Activated naive CD4-positive, alpha-beta T cell treated with anti-CD3 and anti-CD28 coated beads for 36 hours (primary cell): ENCODE measurements around the gene NR1D1. TPM values are rescaled to one million over a fixed set of nuclear protein-coding genes. Genes with fewer than 3 reads are reported as not detected.
"Not testable (repeated sequence)": the region's sequence is repeated elsewhere in the genome, so short reads cannot be mapped to it uniquely, and the experiment has no call there.

ENCODE experiments used
- CTCF ChIA-PET: fragments of 350-600 bp; sonication (Branson Sonifier 250); formaldehyde crosslinking; loops from one replicate; lab custom pipeline; 2021; ENCODE audit warnings: antibody characterized with exemption; lab: Charles Lee
- DNase-seq: peaks from one replicate; pipeline ENCODE4 v3.0.0-alpha.2; 2020
- H3K27ac Mint-ChIP-seq: one replicate; pipeline ENCODE4 v1.8.0; 2021; ENCODE audit warnings: mild to moderate bottlenecking, mixed read lengths
- H3K27me3 Mint-ChIP-seq: one replicate; pipeline ENCODE4 v1.8.0; 2021; ENCODE audit warnings: low read depth, mixed read lengths
- H3K36me3 Mint-ChIP-seq: one replicate; pipeline ENCODE4 v1.8.0; 2021; ENCODE audit warnings: low read depth, mixed read lengths
- H3K4me1 Mint-ChIP-seq: one replicate; pipeline ENCODE4 v1.8.0; 2021; ENCODE audit warnings: low read depth, mixed read lengths
- H3K4me3 Mint-ChIP-seq: one replicate; pipeline ENCODE4 v1.8.0; 2021; ENCODE audit warnings: mild to moderate bottlenecking, moderate library complexity, mixed read lengths
- H3K9me3 Mint-ChIP-seq: one replicate; pipeline ENCODE4 v1.8.0; 2021; ENCODE audit warnings: mixed read lengths
- intact Hi-C: fragments of 100-400 bp; cut with micrococcal nuclease; formaldehyde crosslinking; loops from one replicate; pipeline ENCODE4 v1.15.1; 2023
- total RNA-seq, 2 experiments: library from RNA; stranded (reverse); gene quantifications; one replicate each; pipeline ENCODE4 v1.2.3, GENCODE V29; 2021

The NR1D1 gene
- total RNA-seq, result 1 to 10 TPM; 9.0 to 9.1 TPM

- H3K4me3 Mint-ChIP-seq, result peak within 1 kb of the TSS; percentile 89
- DNase-seq, result no peak
- H3K27ac Mint-ChIP-seq, result peak within 1 kb of the TSS; percentile 95
- H3K27me3 Mint-ChIP-seq, result no peaks in the 10 kb centered on the region
- peaks cover 28% of the 10 kb centered on the region for H3K36me3 Mint-ChIP-seq
- CTCF ChIA-PET, result interaction anchor here (0.8 to 5.2 kb wide), 7 partner anchors 11 to 68 kb away, joined by 3 to 77 read pairs (median 5); partner anchors contain the start of genes MSL1 and THRA
- intact Hi-C loops, result loop anchor here (1.0 to 10.0 kb wide), 4 partner anchors 40 to 504 kb away; partner anchors contain the start of genes CASC3 and STARD3
- peaks cover 91% of the 10 kb centered on the region for H3K4me1 Mint-ChIP-seq
- no peaks in the 10 kb centered on the region for H3K9me3 Mint-ChIP-seq
Observed at GRCh38 chr17:40100419-40100668, at the start of gene NR1D1. Gene NR1D1, minus strand, starts transcription at chr17:40100589. Its CDS starts 495 bp downstream, at chr17:40100094.

GRCh38 chr17:40148527-40148926 is 48.1 kb upstream of the NR1D1 start:
- Mint-ChIP-seq H3K36me3 (peaks cover 44% of the 10 kb centered on the region), H3K27ac (peak overlapping the region; percentile 31), H3K4me3 (no peak overlapping the region), H3K4me1 (peaks cover 52% of the 10 kb centered on the region), H3K27me3 (no peaks in the 10 kb centered on the region), H3K9me3 (no peaks in the 10 kb centered on the region)
- no peak for DNase-seq
- intact Hi-C loops, result no loop called here
- CTCF ChIA-PET, result interaction anchor here (0.6 to 2.8 kb wide), 6 partner anchors 20 to 189 kb away, joined by 3 to 16 read pairs (median 4); no protein-coding TSS in a partner anchor

- DNase-seq, result no peak
- H3K4me1 Mint-ChIP-seq, result peaks cover 50% of the 10 kb centered on the region
- no peak overlapping the region for H3K27ac Mint-ChIP-seq
- H3K27me3 Mint-ChIP-seq, result no peaks in the 10 kb centered on the region
- peaks cover 43% of the 10 kb centered on the region for H3K36me3 Mint-ChIP-seq
- H3K9me3 Mint-ChIP-seq, result no peaks in the 10 kb centered on the region
- H3K4me3 Mint-ChIP-seq, result no peak overlapping the region
- CTCF ChIA-PET, result interaction anchor here (0.7 kb wide), 1 partner anchor 8 kb away, joined by 3 read pairs; no protein-coding TSS in a partner anchor
- intact Hi-C loops, result no loop called here
Observed at GRCh38 chr17:40145476-40145875, 45.1 kb upstream of the NR1D1 start.

GRCh38 chr17:40143166-40143565 is 42.8 kb upstream of the NR1D1 start:
- H3K4me3 Mint-ChIP-seq, H3K27me3 Mint-ChIP-seq, H3K27ac Mint-ChIP-seq, intact Hi-C loops, H3K9me3 Mint-ChIP-seq, DNase-seq: not testable (repeated sequence)
- Mint-ChIP-seq H3K4me1 (peaks cover 44% of the 10 kb centered on the region), H3K36me3 (peaks cover 31% of the 10 kb centered on the region)
- CTCF ChIA-PET, result interaction anchor here (0.6 to 1.4 kb wide), 3 partner anchors 25 to 417 kb away, joined by 3 to 4 read pairs (median 3); no protein-coding TSS in a partner anchor

GRCh38 chr17:40139566-40140058 is 39.2 kb upstream of the NR1D1 start:
- H3K4me3 Mint-ChIP-seq, result peak overlapping the region; percentile 85
- H3K27me3 Mint-ChIP-seq, result no peaks in the 10 kb centered on the region
- DNase-seq, result no peak
- no peaks in the 10 kb centered on the region for H3K9me3 Mint-ChIP-seq
- H3K4me1 Mint-ChIP-seq, result peaks cover 42% of the 10 kb centered on the region
- intact Hi-C loops, result loop anchor here (1.0 to 2.0 kb wide), 6 partner anchors 14 to 159 kb away; partner anchors contain the start of genes NR1D1, PSMD3 and WIPF2
- peak overlapping the region; percentile 98 for H3K27ac Mint-ChIP-seq
- CTCF ChIA-PET, result interaction anchor here (0.8 to 3.9 kb wide), 3 partner anchors 11 to 29 kb away, joined by 3 to 25 read pairs (median 16); no protein-coding TSS in a partner anchor
- H3K36me3 Mint-ChIP-seq, result peaks cover 30% of the 10 kb centered on the region

GRCh38 chr17:40135817-40136216 is 35.4 kb upstream of the NR1D1 start:
- H3K4me1 Mint-ChIP-seq, result peaks cover 31% of the 10 kb centered on the region
- no peaks in the 10 kb centered on the region for H3K27me3 Mint-ChIP-seq
- DNase-seq, result no peak
- peaks cover 37% of the 10 kb centered on the region for H3K36me3 Mint-ChIP-seq
- H3K9me3 Mint-ChIP-seq, result no peaks in the 10 kb centered on the region
- H3K27ac Mint-ChIP-seq, result peak overlapping the region; percentile 71
- H3K4me3 Mint-ChIP-seq, result no peak overlapping the region
- intact Hi-C loops, result no loop called here
- CTCF ChIA-PET, result no interaction called here

GRCh38 chr17:40134184-40134583 is 33.8 kb upstream of the NR1D1 start:
- no peak for DNase-seq
- Mint-ChIP-seq H3K27ac (no peak overlapping the region), H3K4me3 (no peak overlapping the region), H3K9me3 (no peaks in the 10 kb centered on the region), H3K4me1 (peaks cover 25% of the 10 kb centered on the region), H3K27me3 (no peaks in the 10 kb centered on the region), H3K36me3 (peaks cover 42% of the 10 kb centered on the region)
- intact Hi-C loops, result no loop called here
- CTCF ChIA-PET, result interaction anchor here (0.6 kb wide), 1 partner anchor 77 kb away, joined by 3 read pairs; no protein-coding TSS in a partner anchor

- CTCF ChIA-PET, result interaction anchor here (1.0 to 1.2 kb wide), 2 partner anchors 18 to 38 kb away, joined by 3 to 5 read pairs; no protein-coding TSS in a partner anchor
Observed at GRCh38 chr17:40130352-40131042, 30.1 kb upstream of the NR1D1 start.

GRCh38 chr17:40129498-40129897 is 29.1 kb upstream of the NR1D1 start:
- peaks cover 19% of the 10 kb centered on the region for H3K4me1 Mint-ChIP-seq
- H3K9me3 Mint-ChIP-seq, result no peaks in the 10 kb centered on the region
- no peak for DNase-seq
- intact Hi-C loops, result no loop called here
- H3K27me3 Mint-ChIP-seq, result no peaks in the 10 kb centered on the region
- H3K4me3 Mint-ChIP-seq, result no peak overlapping the region
- H3K36me3 Mint-ChIP-seq, result peaks cover 40% of the 10 kb centered on the region
- no peak overlapping the region for H3K27ac Mint-ChIP-seq
- CTCF ChIA-PET, result interaction anchor here (1.2 kb wide), 1 partner anchor 39 kb away, joined by 3 read pairs; no protein-coding TSS in a partner anchor

More at GRCh38 chr17:40130352-40131042, 30.1 kb upstream of the NR1D1 start:
- intact Hi-C loops, result no loop called here
- H3K9me3 Mint-ChIP-seq, result no peaks in the 10 kb centered on the region
- no peaks in the 10 kb centered on the region for H3K27me3 Mint-ChIP-seq
- H3K27ac Mint-ChIP-seq, result no peak overlapping the region
- no peak for DNase-seq
- peaks cover 15% of the 10 kb centered on the region for H3K4me1 Mint-ChIP-seq
- H3K36me3 Mint-ChIP-seq, result peaks cover 43% of the 10 kb centered on the region
- H3K4me3 Mint-ChIP-seq, result no peak overlapping the region

- CTCF ChIA-PET, result interaction anchor here (0.6 to 5.3 kb wide), 11 partner anchors 8 to 179 kb away, joined by 3 to 56 read pairs (median 4); partner anchors contain the start of gene CDC6
- no peak for DNase-seq
- Mint-ChIP-seq H3K27me3 (no peaks in the 10 kb centered on the region), H3K27ac (peak overlapping the region; percentile 93), H3K4me3 (peak overlapping the region; percentile 92), H3K4me1 (peaks cover 27% of the 10 kb centered on the region), H3K9me3 (no peaks in the 10 kb centered on the region), H3K36me3 (peaks cover 22% of the 10 kb centered on the region)
- intact Hi-C loops, result no loop called here
Observed at GRCh38 chr17:40124279-40125141, 24.1 kb upstream of the NR1D1 start.

GRCh38 chr17:40123811-40124114 is 23.4 kb upstream of the NR1D1 start:
- H3K9me3 Mint-ChIP-seq, result no peaks in the 10 kb centered on the region
- CTCF ChIA-PET, result interaction anchor here (0.6 to 5.3 kb wide), 10 partner anchors 9 to 178 kb away, joined by 3 to 56 read pairs (median 4); partner anchors contain the start of gene CDC6
- peaks cover 19% of the 10 kb centered on the region for H3K36me3 Mint-ChIP-seq
- H3K27ac Mint-ChIP-seq, result peak overlapping the region; percentile 93
- intact Hi-C loops, result loop anchor here (1.0 to 2.0 kb wide), 2 partner anchors 17 to 45 kb away; partner anchors contain the start of gene CASC3
- DNase-seq, result no peak
- H3K4me3 Mint-ChIP-seq, result peak overlapping the region; percentile 92
- H3K4me1 Mint-ChIP-seq, result peaks cover 27% of the 10 kb centered on the region
- no peaks in the 10 kb centered on the region for H3K27me3 Mint-ChIP-seq
